Lower leg skin (tissue), 4 donors: ENCODE results near the gene NUAK1. TPM values are rescaled to one million over a fixed set of nuclear protein-coding genes. Genes with fewer than 3 reads are reported as not detected.

Experiments
- DNase-seq, 2 donors: peaks; one replicate each; pipeline ENCODE4 v3.0.0-alpha.2; 2019; ENCODE audit warnings: low spot score in 2 of 2
- H3K4me3 ChIP-seq: fragments of 200-600 bp; sonication (generic); 2 replicates; pipeline ENCODE4 v1.5.1; 2017; ENCODE audit warnings: mild to moderate bottlenecking, low read depth; ENCODE audit not compliant: poor library complexity, severe bottlenecking
- POLR2A ChIP-seq, 2 donors: fragments of 450-650 bp; IDR thresholded peaks; one replicate each; pipeline ENCODE4 v1.6.1; 2016 to 2017; ENCODE audit warnings: antibody characterized with exemption in 2 of 2, mild to moderate bottlenecking in 1 of 2, moderate library complexity in 1 of 2
- WGBS, 2 donors: methylation state at CpG; one replicate each; pipeline ENCODE4 v1.1.5; 2018; 5-methylcytosine and 5-hydroxymethylcytosine counted together
- intact Hi-C: fragments of 100-400 bp; cut with DNase I; formaldehyde crosslinking; loops from one replicate; pipeline ENCODE4 v1.15.0; 2023; ENCODE audit warnings: low total_unique reads
- total RNA-seq, 4 donors: library from RNA; depleted of rRNA; stranded (reverse); fragments of >200 nt; gene quantifications; one replicate each; pipeline ENCODE4 v1.1.0, GENCODE V29; 2016
- TF ChIP-seq, protein P1 (sequence below), 3 donors: fragments of 450-650 bp; IDR thresholded peaks; one replicate each; pipeline ENCODE4 v1.5.1; 2016; ENCODE audit warnings: antibody characterized with exemption in 3 of 3, mild to moderate bottlenecking in 3 of 3, moderate library complexity in 2 of 3

NUAK1 gene
- total RNA-seq, 4 donors from 2014 or later: 23.9 to 66.1 (median 42.3) TPM

- DNase-seq: peak in 1 of 2 donors; percentile 78
- no peak for TF ChIP-seq POLR2A (IDR thresholded peaks at IDR 0.05)
- TF ChIP-seq, protein P1, sequence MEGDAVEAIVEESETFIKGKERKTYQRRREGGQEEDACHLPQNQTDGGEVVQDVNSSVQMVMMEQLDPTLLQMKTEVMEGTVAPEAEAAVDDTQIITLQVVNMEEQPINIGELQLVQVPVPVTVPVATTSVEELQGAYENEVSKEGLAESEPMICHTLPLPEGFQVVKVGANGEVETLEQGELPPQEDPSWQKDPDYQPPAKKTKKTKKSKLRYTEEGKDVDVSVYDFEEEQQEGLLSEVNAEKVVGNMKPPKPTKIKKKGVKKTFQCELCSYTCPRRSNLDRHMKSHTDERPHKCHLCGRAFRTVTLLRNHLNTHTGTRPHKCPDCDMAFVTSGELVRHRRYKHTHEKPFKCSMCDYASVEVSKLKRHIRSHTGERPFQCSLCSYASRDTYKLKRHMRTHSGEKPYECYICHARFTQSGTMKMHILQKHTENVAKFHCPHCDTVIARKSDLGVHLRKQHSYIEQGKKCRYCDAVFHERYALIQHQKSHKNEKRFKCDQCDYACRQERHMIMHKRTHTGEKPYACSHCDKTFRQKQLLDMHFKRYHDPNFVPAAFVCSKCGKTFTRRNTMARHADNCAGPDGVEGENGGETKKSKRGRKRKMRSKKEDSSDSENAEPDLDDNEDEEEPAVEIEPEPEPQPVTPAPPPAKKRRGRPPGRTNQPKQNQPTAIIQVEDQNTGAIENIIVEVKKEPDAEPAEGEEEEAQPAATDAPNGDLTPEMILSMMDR (IDR thresholded peaks at IDR 0.05): no peak
- H3K4me3 ChIP-seq: no peak overlapping the region
- intact Hi-C loops: no loop called here
- 27 to 47% methylated on average over 10 of the region's 10 CpGs for WGBS, 2 donors
Measured at GRCh38 chr12:106113824-106114446, 24.8 kb downstream of the NUAK1 start.

GRCh38 chr12:106113446-106113823, 25.3 kb downstream of the NUAK1 start:
- TF ChIP-seq POLR2A (IDR thresholded peaks at IDR 0.05): no peak
- TF ChIP-seq, protein P1 (IDR thresholded peaks at IDR 0.05): no peak
- 38 to 42% methylated on average over 1 of the region's 1 CpG for WGBS, 2 donors
- no peak for DNase-seq
- intact Hi-C loops: no loop called here
- no peak overlapping the region for H3K4me3 ChIP-seq

DNA sequence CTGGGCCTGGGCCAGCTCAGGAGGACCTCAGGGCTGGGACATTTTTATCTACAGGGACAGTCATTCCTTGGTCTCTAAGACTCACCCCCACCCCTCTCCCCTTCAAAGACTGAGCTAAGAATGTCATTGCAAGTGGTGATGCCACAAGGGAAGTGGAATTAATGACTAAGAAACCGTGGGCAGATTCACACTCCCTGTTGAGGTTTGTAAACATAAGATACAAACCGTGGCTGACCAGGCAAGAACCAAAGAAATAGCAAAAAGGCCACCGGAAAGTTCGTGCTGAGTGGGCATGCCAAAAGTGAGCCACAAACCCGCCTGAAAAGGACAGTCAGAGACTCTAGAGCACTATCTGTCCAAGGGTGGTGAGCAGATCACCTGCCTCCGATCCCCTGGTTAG, 25.7 kb downstream of the NUAK1 start:
- no peak for DNase-seq
- TF ChIP-seq POLR2A (IDR thresholded peaks at IDR 0.05): no peak
- TF ChIP-seq, protein P1 (IDR thresholded peaks at IDR 0.05): no peak
- intact Hi-C loops: no loop called here
- WGBS, 2 donors: 37 to 39% methylated on average over 6 of the region's 6 CpGs
- no peak overlapping the region for H3K4me3 ChIP-seq

GRCh38 chr12:106112145-106112821, 26.5 kb downstream of the NUAK1 start:
- no peak for TF ChIP-seq POLR2A (IDR thresholded peaks at IDR 0.05)
- TF ChIP-seq, protein P1 (IDR thresholded peaks at IDR 0.05): no peak
- peak; percentile 80 to 92 for DNase-seq
- intact Hi-C loops: no loop called here
- no peak overlapping the region for H3K4me3 ChIP-seq
- 24 to 26% methylated on average over 12 to 13 of the region's 13 CpGs for WGBS, 2 donors

DNA sequence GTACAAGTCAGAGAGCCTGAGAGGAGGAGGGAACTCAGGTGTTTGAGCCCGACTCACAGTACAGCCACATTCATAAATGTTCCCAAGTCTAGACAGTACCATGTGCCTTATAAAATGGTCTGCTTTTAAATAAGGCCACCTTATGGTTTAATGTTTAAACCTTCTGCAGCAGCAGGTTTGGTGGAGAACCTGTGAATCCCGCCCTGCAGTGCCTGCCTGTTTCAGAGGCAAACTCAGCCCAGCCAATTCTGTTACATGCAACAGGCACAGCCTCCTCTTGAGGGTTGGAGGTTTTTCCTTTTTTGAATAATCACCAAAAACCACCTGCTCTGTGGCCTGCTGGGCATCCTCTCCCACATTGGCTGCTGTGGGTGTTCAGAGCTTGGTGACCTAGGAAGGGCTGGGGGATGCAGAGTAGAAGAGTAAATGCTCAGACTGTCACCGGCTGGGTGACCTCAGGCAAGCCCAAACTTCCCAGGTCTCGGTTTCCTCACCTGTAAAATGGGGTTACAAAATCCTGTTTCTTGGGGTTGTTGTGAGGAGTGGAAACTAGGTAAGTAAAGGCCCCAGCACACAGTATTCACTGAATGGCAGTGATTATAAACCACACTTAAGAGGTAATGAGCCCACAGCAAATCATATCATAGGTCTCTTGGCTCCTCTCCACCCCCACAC, 28.0 kb downstream of the NUAK1 start:
- TF ChIP-seq, protein P1 (IDR thresholded peaks at IDR 0.05): no peak
- TF ChIP-seq POLR2A (IDR thresholded peaks at IDR 0.05): no peak
- 80 to 85% methylated on average over 4 of the region's 4 CpGs for WGBS, 2 donors
- intact Hi-C loops: no loop called here
- H3K4me3 ChIP-seq: no peak overlapping the region
- DNase-seq: no peak
